SKM-1 treated with dmso at 0.1 percent for 144 hours (cell line): Measurements from ENCODE around the gene OR10AD1.

Experiments used
- DNase-seq: peaks from one replicate; lab custom pipeline; 2025; ENCODE audit not compliant: unreplicated experiment; lab: John Stamatoyannopoulos, UW

OR10AD1 gene

GRCh38 chr12:48192861-48193260, 10.2 kb downstream of the OR10AD1 start:
- no peak for DNase-seq

GRCh38 chr12:48191096-48191495, 12.0 kb downstream of the OR10AD1 start:
- DNase-seq: no peak

- peak; percentile 16 for DNase-seq
Observed at GRCh38 chr12:48189331-48190125, 13.6 kb downstream of the OR10AD1 start.

GRCh38 chr12:48187916-48188695, 15.0 kb downstream of the OR10AD1 start:
- DNase-seq: no peak

GRCh38 chr12:48185181-48185919, 17.7 kb downstream of the OR10AD1 start:
- no peak for DNase-seq

- DNase-seq: no peak
Observed at GRCh38 chr12:48184549-48184922, 18.6 kb downstream of the OR10AD1 start.

- no peak for DNase-seq
Observed at GRCh38 chr12:48183876-48184548, 19.1 kb downstream of the OR10AD1 start.

- DNase-seq: no peak
Observed at GRCh38 chr12:48183091-48183875, 19.8 kb downstream of the OR10AD1 start, which contains the start of gene CCDC184. CCDC184 (plus strand) TSS chr12:48183644; CDS start chr12:48184123, 479 bp downstream.

- no peak for DNase-seq
Observed at GRCh38 chr12:48182631-48183030, 20.5 kb downstream of the OR10AD1 start.

- DNase-seq: no peak
Observed at GRCh38 chr12:48180857-48181495, 22.1 kb downstream of the OR10AD1 start.

- no peak for DNase-seq
Observed at GRCh38 chr12:48180424-48180823, 22.7 kb downstream of the OR10AD1 start.

GRCh38 chr12:48179466-48179865, 23.6 kb downstream of the OR10AD1 start:
- no peak for DNase-seq

GRCh38 chr12:48177982-48178381, 25.1 kb downstream of the OR10AD1 start:
- DNase-seq: no peak

- DNase-seq: no peak
Observed at GRCh38 chr12:48176417-48176751, 26.7 kb downstream of the OR10AD1 start.

- DNase-seq: no peak
Observed at GRCh38 chr12:48175613-48176416, 27.3 kb downstream of the OR10AD1 start.

GRCh38 chr12:48169011-48169410, 34.1 kb downstream of the OR10AD1 start:
- DNase-seq: no peak

- no peak for DNase-seq
Observed at GRCh38 chr12:48165089-48165981, 37.8 kb downstream of the OR10AD1 start.

GRCh38 chr12:48164451-48164850, 38.6 kb downstream of the OR10AD1 start:
- DNase-seq: no peak
